HFF-Myc (cell line): ENCODE data around the gene NR2F1-AS1.
"Not testable (repeated sequence)": the region's sequence is repeated elsewhere in the genome, so short reads cannot be mapped to it uniquely, and the experiment has no call there.

Experiments
- DNase-seq: peaks from one replicate; pipeline ENCODE4 v3.0.0-alpha.2; 2011; ENCODE audit warnings: low read depth; ENCODE audit errors: extremely low read depth
- H3K4me3 ChIP-seq: replicated peaks from 2 replicates; pipeline ENCODE4 v1.5.1; 2011; ENCODE audit warnings: low read depth, mild to moderate bottlenecking, control low read depth, low read length
- TF ChIP-seq, protein P1 (sequence below): IDR thresholded peaks from 2 replicates; pipeline ENCODE4 v1.5.1; 2012; ENCODE audit warnings: mild to moderate bottlenecking, low read depth, low read length, control low read depth; ENCODE audit errors: missing control alignments

Gene NR2F1-AS1

GRCh38 chr5:93532370-93532769, 48.6 kb downstream of the NR2F1-AS1 start:
- peak; percentile 30 for DNase-seq
- TF ChIP-seq, protein P1, sequence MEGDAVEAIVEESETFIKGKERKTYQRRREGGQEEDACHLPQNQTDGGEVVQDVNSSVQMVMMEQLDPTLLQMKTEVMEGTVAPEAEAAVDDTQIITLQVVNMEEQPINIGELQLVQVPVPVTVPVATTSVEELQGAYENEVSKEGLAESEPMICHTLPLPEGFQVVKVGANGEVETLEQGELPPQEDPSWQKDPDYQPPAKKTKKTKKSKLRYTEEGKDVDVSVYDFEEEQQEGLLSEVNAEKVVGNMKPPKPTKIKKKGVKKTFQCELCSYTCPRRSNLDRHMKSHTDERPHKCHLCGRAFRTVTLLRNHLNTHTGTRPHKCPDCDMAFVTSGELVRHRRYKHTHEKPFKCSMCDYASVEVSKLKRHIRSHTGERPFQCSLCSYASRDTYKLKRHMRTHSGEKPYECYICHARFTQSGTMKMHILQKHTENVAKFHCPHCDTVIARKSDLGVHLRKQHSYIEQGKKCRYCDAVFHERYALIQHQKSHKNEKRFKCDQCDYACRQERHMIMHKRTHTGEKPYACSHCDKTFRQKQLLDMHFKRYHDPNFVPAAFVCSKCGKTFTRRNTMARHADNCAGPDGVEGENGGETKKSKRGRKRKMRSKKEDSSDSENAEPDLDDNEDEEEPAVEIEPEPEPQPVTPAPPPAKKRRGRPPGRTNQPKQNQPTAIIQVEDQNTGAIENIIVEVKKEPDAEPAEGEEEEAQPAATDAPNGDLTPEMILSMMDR: no peak
- H3K4me3 ChIP-seq: no peak overlapping the region

GRCh38 chr5:93521815-93522214, 59.2 kb downstream of the NR2F1-AS1 start:
- DNase-seq: not testable (repeated sequence)

GRCh38 chr5:93519740-93520139, 61.3 kb downstream of the NR2F1-AS1 start:
- no peak for DNase-seq
- H3K4me3 ChIP-seq: no peak overlapping the region

More at GRCh38 chr5:93521815-93522214, 59.2 kb downstream of the NR2F1-AS1 start:
- H3K4me3 ChIP-seq: not testable (repeated sequence)

DNA sequence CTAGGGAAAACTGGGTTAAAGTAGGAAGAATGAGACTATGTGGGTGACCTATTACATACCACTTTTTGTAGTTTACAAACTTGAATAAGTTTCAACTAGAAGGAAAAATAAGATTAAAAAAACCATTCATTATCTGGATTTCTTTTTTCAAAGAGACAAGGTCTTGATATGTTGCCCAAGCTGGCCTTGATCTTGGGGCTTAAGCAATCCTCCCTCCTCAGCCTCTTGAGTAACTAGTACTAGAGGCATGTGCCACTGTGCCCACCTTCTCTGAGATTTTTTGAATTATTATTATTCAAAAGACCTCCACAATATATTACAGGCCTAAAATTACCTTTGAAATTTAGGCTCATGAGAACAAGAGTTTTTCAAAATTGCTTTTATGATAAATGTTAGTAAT, 63.2 kb downstream of the NR2F1-AS1 start:
- TF ChIP-seq, protein P1: no peak
- DNase-seq: no peak
- H3K4me3 ChIP-seq: no peak overlapping the region

More at GRCh38 chr5:93519740-93520139, 61.3 kb downstream of the NR2F1-AS1 start:
- TF ChIP-seq, protein P1: no peak

GRCh38 chr5:93513298-93513697, 67.7 kb downstream of the NR2F1-AS1 start:
- DNase-seq: no peak
- TF ChIP-seq, protein P1: no peak

DNA sequence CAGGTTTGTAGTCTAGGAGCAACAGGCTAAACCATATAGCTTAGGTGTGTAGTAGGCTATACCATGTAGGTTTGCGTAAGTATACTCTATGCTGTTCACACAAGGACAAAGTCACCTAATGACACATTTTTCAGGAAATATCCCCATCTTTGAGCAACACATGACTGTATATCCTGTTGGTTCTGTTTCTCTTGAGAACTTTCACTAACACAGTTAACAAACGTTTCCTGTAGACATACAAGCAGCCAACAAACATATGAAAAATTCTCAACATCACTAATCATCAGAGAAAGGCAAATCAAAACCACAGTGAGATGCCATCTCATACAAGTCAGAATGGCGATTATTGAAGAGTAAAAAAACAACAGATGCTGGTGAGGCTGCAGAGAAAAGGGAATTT, 68.2 kb downstream of the NR2F1-AS1 start:
- no peak overlapping the region for H3K4me3 ChIP-seq
- TF ChIP-seq, protein P1: no peak
- no peak for DNase-seq

More at GRCh38 chr5:93513298-93513697, 67.7 kb downstream of the NR2F1-AS1 start:
- no peak overlapping the region for H3K4me3 ChIP-seq

- no peak overlapping the region for H3K4me3 ChIP-seq
- DNase-seq: no peak
- TF ChIP-seq, protein P1: no peak
Observed at GRCh38 chr5:93511445-93511844, 69.6 kb downstream of the NR2F1-AS1 start.
